Measurements from ENCODE around the gene GKN1. TPM values are rescaled to one million over a fixed set of nuclear protein-coding genes. Genes with fewer than 3 reads are reported as not detected.
"Not testable (repeated sequence)": the region's sequence is repeated elsewhere in the genome, so short reads cannot be mapped to it uniquely, and the experiment has no call there.

GKN1 gene
- total RNA-seq, 1 experiment from 2014 or later: not detected

- Mint-ChIP-seq H3K27me3 (ENCODE audit: insufficient read depth, unreplicated experiment) (no peaks in the 10 kb centered on the region), H3K36me3 (ENCODE audit: insufficient read depth, unreplicated experiment) (no peaks in the 10 kb centered on the region), H3K9me3 (ENCODE audit: unreplicated experiment) (peaks cover 5% of the 10 kb centered on the region), H3K4me3 (ENCODE audit: unreplicated experiment) (no peak overlapping the region), H3K4me1 (ENCODE audit: insufficient read depth, unreplicated experiment) (no peaks in the 10 kb centered on the region), H3K27ac (ENCODE audit: low read depth, unreplicated experiment) (no peak overlapping the region)
- no peak for DNase-seq (ENCODE audit: unreplicated experiment)
- no TSS peak for BruUV-seq (replicated peaks)
- intact Hi-C loops (cut with micrococcal nuclease): no loop called here
- TF ChIP-seq, protein P1, sequence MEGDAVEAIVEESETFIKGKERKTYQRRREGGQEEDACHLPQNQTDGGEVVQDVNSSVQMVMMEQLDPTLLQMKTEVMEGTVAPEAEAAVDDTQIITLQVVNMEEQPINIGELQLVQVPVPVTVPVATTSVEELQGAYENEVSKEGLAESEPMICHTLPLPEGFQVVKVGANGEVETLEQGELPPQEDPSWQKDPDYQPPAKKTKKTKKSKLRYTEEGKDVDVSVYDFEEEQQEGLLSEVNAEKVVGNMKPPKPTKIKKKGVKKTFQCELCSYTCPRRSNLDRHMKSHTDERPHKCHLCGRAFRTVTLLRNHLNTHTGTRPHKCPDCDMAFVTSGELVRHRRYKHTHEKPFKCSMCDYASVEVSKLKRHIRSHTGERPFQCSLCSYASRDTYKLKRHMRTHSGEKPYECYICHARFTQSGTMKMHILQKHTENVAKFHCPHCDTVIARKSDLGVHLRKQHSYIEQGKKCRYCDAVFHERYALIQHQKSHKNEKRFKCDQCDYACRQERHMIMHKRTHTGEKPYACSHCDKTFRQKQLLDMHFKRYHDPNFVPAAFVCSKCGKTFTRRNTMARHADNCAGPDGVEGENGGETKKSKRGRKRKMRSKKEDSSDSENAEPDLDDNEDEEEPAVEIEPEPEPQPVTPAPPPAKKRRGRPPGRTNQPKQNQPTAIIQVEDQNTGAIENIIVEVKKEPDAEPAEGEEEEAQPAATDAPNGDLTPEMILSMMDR (IDR thresholded peaks at IDR 0.05; ENCODE audit: unreplicated experiment): no peak
- ChIA-PET CTCF (no interaction called here), POLR2A (no interaction called here)
Observed at GRCh38 chr2:68946117-68946516, 28.3 kb upstream of the GKN1 start.

DNA sequence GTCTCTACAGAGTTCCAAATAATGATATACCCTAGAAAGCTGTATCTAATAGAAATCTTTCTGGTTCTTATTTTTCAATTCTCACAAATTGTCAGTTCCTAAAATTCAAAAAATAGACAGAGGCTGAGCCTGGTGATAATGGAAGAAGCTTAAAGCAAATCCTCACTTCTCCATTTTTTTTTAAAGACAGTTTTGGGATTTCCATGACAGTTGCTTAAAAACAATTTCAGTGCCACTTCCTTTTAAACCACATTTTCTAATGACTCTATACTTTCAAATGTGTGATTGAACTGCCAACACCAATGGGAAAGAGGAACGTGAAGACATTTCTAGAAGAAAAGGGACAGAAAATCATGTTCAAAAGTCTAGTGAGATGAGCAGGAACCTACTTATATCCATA lies 25.7 kb upstream of the GKN1 start:
- Mint-ChIP-seq H3K27me3 (ENCODE audit: insufficient read depth, unreplicated experiment) (no peaks in the 10 kb centered on the region), H3K9me3 (ENCODE audit: unreplicated experiment) (no peaks in the 10 kb centered on the region), H3K27ac (ENCODE audit: low read depth, unreplicated experiment) (no peak overlapping the region), H3K4me1 (ENCODE audit: insufficient read depth, unreplicated experiment) (no peaks in the 10 kb centered on the region), H3K36me3 (ENCODE audit: insufficient read depth, unreplicated experiment) (no peaks in the 10 kb centered on the region), H3K4me3 (ENCODE audit: unreplicated experiment) (no peak overlapping the region)
- intact Hi-C loops (cut with micrococcal nuclease): no loop called here
- ChIA-PET CTCF (interaction anchor here (0.6 to 1.9 kb wide), 6 partner anchors 12 to 357 kb away, joined by 3 to 9 read pairs (median 4); no protein-coding TSS in a partner anchor), POLR2A (interaction anchor here (0.7 kb wide), 1 partner anchor 41 kb away, joined by 3 read pairs; no protein-coding TSS in a partner anchor)
- DNase-seq (ENCODE audit: unreplicated experiment): no peak
- no TSS peak for BruUV-seq (replicated peaks)
- TF ChIP-seq, protein P1 (IDR thresholded peaks at IDR 0.05; ENCODE audit: unreplicated experiment): no peak

DNA sequence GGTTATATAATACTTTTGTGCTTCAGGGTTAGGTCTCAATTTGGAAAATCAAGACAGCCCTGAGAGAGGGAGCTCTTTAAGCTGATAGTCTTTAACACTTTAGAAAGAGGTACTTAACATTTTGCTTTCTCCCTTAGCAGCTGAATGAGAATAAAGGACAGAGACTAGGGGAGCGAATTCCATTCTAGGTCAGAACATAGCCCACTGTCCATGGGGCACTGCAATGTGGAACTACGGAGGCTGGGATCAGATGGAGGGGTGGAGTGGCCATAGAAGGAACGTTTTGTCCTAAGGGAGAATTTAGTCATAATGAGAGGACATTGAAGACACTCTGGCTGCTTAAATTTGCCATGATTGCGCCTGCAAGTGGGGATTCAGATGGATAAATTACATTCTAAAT lies 22.5 kb upstream of the GKN1 start:
- Mint-ChIP-seq H3K27ac (ENCODE audit: low read depth, unreplicated experiment) (no peak overlapping the region), H3K9me3 (ENCODE audit: unreplicated experiment) (no peaks in the 10 kb centered on the region), H3K36me3 (ENCODE audit: insufficient read depth, unreplicated experiment) (no peaks in the 10 kb centered on the region), H3K4me3 (ENCODE audit: unreplicated experiment) (no peak overlapping the region), H3K4me1 (ENCODE audit: insufficient read depth, unreplicated experiment) (no peaks in the 10 kb centered on the region), H3K27me3 (ENCODE audit: insufficient read depth, unreplicated experiment) (no peaks in the 10 kb centered on the region)
- TF ChIP-seq, protein P1 (IDR thresholded peaks at IDR 0.05; ENCODE audit: unreplicated experiment): no peak
- intact Hi-C loops (cut with micrococcal nuclease): no loop called here
- CTCF ChIA-PET: interaction anchor here (1.0 to 4.8 kb wide), 2 partner anchors 9 to 18 kb away, joined by 4 to 32 read pairs; no protein-coding TSS in a partner anchor
- POLR2A ChIA-PET: no interaction called here
- BruUV-seq (replicated peaks): no TSS peak
- DNase-seq (ENCODE audit: unreplicated experiment): no peak

DNA sequence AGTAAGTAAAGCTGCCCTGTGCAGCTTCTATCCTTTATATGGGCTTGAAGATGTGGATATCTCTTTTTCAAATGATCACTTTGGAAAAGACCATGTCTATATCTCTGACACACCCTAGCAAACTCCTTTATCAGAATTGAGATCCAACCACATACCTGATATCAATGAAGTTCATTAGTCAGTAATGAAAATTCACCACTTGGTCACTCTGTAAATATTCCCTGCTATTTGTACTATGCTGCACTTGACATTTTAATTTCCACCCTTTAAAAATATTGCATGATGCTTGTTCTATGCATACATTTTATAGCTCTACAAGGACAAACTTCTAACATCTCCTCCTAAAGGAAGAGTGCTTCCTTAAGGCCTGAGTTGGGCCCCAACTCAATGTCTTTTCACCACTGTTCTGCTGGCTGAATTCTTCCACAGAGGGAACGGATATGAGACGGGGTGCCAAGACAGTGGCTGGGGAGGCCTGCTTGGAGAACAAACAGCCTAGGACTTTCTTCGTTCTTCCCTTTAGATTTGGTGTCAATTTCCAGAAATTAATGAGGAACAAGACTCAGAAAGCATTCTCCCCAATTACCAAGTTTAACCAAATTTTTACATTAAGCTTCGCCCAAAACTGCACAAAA lies 21.4 kb upstream of the GKN1 start, which contains the start of gene GKN2:
Gene GKN2 (minus strand): TSS at position 7 of the 635 bp plus-strand sequence. CDS start 32 bp downstream, outside the sequence.
- no peak within 1 kb of the TSS for H3K27ac Mint-ChIP-seq (ENCODE audit: low read depth, unreplicated experiment)
- POLR2A ChIA-PET: no interaction called here
- no peaks in the 10 kb centered on the region for H3K4me1 Mint-ChIP-seq (ENCODE audit: insufficient read depth, unreplicated experiment)
- TF ChIP-seq, protein P1 (IDR thresholded peaks at IDR 0.05; ENCODE audit: unreplicated experiment): no peak
- BruUV-seq (replicated peaks): no TSS peak
- H3K27me3 Mint-ChIP-seq (ENCODE audit: insufficient read depth, unreplicated experiment): no peaks in the 10 kb centered on the region
- intact Hi-C loops (cut with micrococcal nuclease): no loop called here
- no peaks in the 10 kb centered on the region for H3K9me3 Mint-ChIP-seq (ENCODE audit: unreplicated experiment)
- no peak within 1 kb of the TSS for H3K4me3 Mint-ChIP-seq (ENCODE audit: unreplicated experiment)
- CTCF ChIA-PET: interaction anchor here (0.6 to 4.8 kb wide), 2 partner anchors 10 to 43 kb away, joined by 3 to 32 read pairs; no protein-coding TSS in a partner anchor
- H3K36me3 Mint-ChIP-seq (ENCODE audit: insufficient read depth, unreplicated experiment): no peaks in the 10 kb centered on the region
- DNase-seq (ENCODE audit: unreplicated experiment): no peak

GRCh38 chr2:68955432-68955831 lies 19.0 kb upstream of the GKN1 start:
- H3K36me3 Mint-ChIP-seq (ENCODE audit: insufficient read depth, unreplicated experiment); H3K9me3 Mint-ChIP-seq (ENCODE audit: unreplicated experiment); intact Hi-C loops (cut with micrococcal nuclease); H3K4me3 Mint-ChIP-seq (ENCODE audit: unreplicated experiment); BruUV-seq (replicated peaks); H3K27ac Mint-ChIP-seq (ENCODE audit: low read depth, unreplicated experiment); DNase-seq (ENCODE audit: unreplicated experiment); H3K27me3 Mint-ChIP-seq (ENCODE audit: insufficient read depth, unreplicated experiment); H3K4me1 Mint-ChIP-seq (ENCODE audit: insufficient read depth, unreplicated experiment): not testable (repeated sequence)
- ChIA-PET CTCF (interaction anchor here (4.8 kb wide), 1 partner anchor 12 kb away, joined by 32 read pairs; no protein-coding TSS in a partner anchor), POLR2A (interaction anchor here (0.6 kb wide), 1 partner anchor 326 kb away, joined by 3 read pairs; no protein-coding TSS in a partner anchor)

All from MCF 10A (cell line).